ENCODE data around the gene OR2W3.

GRCh38 chr1:247906504-247907047 is 11.2 kb downstream of the OR2W3 start:
- TF ChIP-seq CTCF (IDR thresholded peaks at IDR 0.05) (no peak), POLR2A (IDR thresholded peaks at IDR 0.05) (no peak)
